Lower leg skin (tissue), 4 donors: ENCODE results near the gene PRDM10. TPM values are rescaled to one million over a fixed set of nuclear protein-coding genes. Genes with fewer than 3 reads are reported as not detected.
A peak's percentile ranks its signal among the peaks of the same experiment; 100 is the strongest.

Experiments
- DNase-seq, 2 donors: peaks; one replicate each; pipeline ENCODE4 v3.0.0-alpha.2; 2019; ENCODE audit warnings: low spot score in 2 of 2
- H3K4me3 ChIP-seq: fragments of 200-600 bp; sonication (generic); 2 replicates; pipeline ENCODE4 v1.5.1; 2017; ENCODE audit warnings: mild to moderate bottlenecking, low read depth; ENCODE audit not compliant: poor library complexity, severe bottlenecking
- POLR2A ChIP-seq, 2 donors: fragments of 450-650 bp; IDR thresholded peaks; one replicate each; pipeline ENCODE4 v1.6.1; 2016 to 2017; ENCODE audit warnings: antibody characterized with exemption in 2 of 2, mild to moderate bottlenecking in 1 of 2, moderate library complexity in 1 of 2
- WGBS, 2 donors: methylation state at CpG; one replicate each; pipeline ENCODE4 v1.1.5; 2018; 5-methylcytosine and 5-hydroxymethylcytosine counted together
- intact Hi-C: fragments of 100-400 bp; cut with DNase I; formaldehyde crosslinking; loops from one replicate; pipeline ENCODE4 v1.15.0; 2023; ENCODE audit warnings: low total_unique reads
- total RNA-seq, 4 donors: library from RNA; depleted of rRNA; stranded (reverse); fragments of >200 nt; gene quantifications; one replicate each; pipeline ENCODE4 v1.1.0, GENCODE V29; 2016
- TF ChIP-seq, protein P1 (sequence below), 3 donors: fragments of 450-650 bp; IDR thresholded peaks; one replicate each; pipeline ENCODE4 v1.5.1; 2016; ENCODE audit warnings: antibody characterized with exemption in 3 of 3, mild to moderate bottlenecking in 3 of 3, moderate library complexity in 2 of 3

The PRDM10 gene, protein sequence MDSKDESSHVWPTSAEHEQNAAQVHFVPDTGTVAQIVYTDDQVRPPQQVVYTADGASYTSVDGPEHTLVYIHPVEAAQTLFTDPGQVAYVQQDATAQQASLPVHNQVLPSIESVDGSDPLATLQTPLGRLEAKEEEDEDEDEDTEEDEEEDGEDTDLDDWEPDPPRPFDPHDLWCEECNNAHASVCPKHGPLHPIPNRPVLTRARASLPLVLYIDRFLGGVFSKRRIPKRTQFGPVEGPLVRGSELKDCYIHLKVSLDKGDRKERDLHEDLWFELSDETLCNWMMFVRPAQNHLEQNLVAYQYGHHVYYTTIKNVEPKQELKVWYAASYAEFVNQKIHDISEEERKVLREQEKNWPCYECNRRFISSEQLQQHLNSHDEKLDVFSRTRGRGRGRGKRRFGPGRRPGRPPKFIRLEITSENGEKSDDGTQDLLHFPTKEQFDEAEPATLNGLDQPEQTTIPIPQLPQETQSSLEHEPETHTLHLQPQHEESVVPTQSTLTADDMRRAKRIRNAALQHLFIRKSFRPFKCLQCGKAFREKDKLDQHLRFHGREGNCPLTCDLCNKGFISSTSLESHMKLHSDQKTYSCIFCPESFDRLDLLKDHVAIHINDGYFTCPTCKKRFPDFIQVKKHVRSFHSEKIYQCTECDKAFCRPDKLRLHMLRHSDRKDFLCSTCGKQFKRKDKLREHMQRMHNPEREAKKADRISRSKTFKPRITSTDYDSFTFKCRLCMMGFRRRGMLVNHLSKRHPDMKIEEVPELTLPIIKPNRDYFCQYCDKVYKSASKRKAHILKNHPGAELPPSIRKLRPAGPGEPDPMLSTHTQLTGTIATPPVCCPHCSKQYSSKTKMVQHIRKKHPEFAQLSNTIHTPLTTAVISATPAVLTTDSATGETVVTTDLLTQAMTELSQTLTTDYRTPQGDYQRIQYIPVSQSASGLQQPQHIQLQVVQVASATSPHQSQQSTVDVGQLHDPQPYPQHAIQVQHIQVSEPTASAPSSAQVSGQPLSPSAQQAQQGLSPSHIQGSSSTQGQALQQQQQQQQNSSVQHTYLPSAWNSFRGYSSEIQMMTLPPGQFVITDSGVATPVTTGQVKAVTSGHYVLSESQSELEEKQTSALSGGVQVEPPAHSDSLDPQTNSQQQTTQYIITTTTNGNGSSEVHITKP
- 10 to 100 TPM in 2 of 4 donors, 1 to 10 TPM in 2; 6.7 to 13.0 (median 9.1) TPM for total RNA-seq

DNA sequence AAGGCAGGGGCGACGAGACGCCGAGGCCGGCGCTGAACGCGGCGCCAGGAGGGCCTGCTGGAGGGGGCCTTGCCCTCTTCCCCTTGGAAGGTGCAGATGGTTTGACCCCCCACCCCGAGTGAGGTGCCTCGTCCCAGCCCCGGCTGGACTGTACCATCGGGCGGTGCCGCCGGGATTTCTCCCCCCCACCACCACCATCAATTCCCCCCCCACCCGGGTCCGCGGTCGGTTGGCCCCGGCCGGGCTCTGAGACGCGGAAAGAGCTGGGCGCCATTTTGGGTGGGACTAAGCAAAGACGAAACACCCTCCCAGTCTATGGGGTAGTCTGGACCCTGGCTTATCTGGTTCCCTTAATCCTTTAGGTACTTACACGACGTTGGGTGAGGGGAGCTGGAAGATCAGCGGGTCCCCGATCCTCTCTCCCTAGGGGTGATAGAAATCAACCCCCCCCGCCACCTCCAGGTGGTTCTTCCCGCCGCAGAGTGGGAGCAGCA, at the start of gene PRDM10:
PRDM10 (minus strand) TSS at position 484 of the 494 bp plus-strand sequence. CDS start 41,871 bp downstream, outside the sequence.
- peak; percentile 90 to 98 for DNase-seq
- intact Hi-C loops: loop anchor here (10.0 kb wide), 1 partner anchor 62 kb away; the partner anchor contains the start of gene APLP2
- peak within 1 kb of the TSS; percentile 72 for H3K4me3 ChIP-seq
- WGBS, 2 donors: 0% methylated on average over 24 to 25 of the region's 33 CpGs
- TF ChIP-seq POLR2A (IDR thresholded peaks at IDR 0.05): no peak
- TF ChIP-seq, protein P1, sequence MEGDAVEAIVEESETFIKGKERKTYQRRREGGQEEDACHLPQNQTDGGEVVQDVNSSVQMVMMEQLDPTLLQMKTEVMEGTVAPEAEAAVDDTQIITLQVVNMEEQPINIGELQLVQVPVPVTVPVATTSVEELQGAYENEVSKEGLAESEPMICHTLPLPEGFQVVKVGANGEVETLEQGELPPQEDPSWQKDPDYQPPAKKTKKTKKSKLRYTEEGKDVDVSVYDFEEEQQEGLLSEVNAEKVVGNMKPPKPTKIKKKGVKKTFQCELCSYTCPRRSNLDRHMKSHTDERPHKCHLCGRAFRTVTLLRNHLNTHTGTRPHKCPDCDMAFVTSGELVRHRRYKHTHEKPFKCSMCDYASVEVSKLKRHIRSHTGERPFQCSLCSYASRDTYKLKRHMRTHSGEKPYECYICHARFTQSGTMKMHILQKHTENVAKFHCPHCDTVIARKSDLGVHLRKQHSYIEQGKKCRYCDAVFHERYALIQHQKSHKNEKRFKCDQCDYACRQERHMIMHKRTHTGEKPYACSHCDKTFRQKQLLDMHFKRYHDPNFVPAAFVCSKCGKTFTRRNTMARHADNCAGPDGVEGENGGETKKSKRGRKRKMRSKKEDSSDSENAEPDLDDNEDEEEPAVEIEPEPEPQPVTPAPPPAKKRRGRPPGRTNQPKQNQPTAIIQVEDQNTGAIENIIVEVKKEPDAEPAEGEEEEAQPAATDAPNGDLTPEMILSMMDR (IDR thresholded peaks at IDR 0.05): no peak

DNA sequence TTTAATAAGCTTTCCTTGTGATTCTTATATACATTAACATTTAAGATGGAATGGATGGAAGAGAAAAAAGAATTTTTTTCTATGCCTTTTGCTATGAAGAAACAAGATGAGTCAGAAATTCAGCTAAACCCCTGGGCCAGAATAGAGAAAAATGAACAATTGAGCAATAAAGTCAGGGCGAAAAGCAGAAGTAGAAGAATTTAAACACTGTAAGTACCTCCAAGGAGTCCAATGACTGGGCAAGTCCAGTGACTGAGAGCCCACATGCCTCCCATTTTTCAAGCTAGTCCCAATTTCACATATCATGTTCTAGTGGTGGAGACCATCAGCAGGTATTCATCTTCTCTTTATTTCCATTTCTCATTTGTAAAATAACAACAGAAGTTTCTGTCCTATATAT, 48.4 kb upstream of the PRDM10 start:
- WGBS, 2 donors: 76 to 90% methylated on average over 1 of the region's 1 CpG
- no peak for DNase-seq
- TF ChIP-seq POLR2A (IDR thresholded peaks at IDR 0.05): no peak
- TF ChIP-seq, protein P1 (IDR thresholded peaks at IDR 0.05): no peak
- no peak overlapping the region for H3K4me3 ChIP-seq
- intact Hi-C loops: no loop called here

DNA sequence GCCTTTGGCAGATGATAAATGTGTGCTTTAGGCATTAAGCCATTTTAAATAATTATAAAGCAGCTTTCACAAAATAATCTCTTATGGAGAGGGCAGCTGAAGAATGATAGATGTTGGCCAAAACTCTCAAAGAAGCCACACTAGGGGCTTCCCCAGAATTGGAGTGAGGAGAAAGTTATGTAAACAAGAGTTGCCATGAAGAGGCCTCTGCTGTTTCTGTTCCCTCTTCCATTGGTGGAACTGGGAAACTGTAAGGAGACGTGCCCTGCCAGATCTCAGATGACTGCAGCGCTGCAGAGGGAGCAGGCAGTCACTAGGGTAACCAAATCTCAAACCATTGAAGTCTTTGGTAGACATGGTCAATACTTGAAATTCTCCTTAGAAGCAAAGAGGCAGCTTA, 47.6 kb upstream of the PRDM10 start:
- no peak for DNase-seq
- no peak overlapping the region for H3K4me3 ChIP-seq
- intact Hi-C loops: no loop called here
- TF ChIP-seq POLR2A (IDR thresholded peaks at IDR 0.05): no peak
- TF ChIP-seq, protein P1 (IDR thresholded peaks at IDR 0.05): no peak
- 30 to 32% methylated on average over 2 of the region's 2 CpGs for WGBS, 2 donors

DNA sequence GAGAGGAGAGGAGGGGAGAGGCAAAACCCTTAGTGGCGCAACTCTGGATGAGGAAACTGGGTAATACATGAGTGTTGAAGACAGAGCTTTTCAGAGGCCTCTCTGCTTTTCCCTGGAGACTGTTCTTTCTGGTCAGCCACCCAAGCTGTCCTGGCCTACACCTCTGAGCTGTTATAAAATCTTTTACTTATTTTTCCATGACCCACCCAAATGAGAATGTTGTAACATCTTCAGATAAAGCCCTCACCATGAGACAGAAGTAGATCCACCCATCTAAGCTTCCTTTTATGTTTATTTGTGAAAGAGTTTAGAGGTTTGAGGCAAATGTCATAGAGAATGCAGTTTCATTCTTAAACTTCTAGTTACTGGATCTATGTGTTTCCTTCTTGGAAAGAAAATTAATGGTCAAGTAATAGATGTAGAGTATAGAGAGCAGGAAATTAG, 46.7 kb upstream of the PRDM10 start:
- DNase-seq: no peak
- TF ChIP-seq POLR2A (IDR thresholded peaks at IDR 0.05): no peak
- TF ChIP-seq, protein P1 (IDR thresholded peaks at IDR 0.05): no peak
- intact Hi-C loops: no loop called here
- 78 to 88% methylated on average over 1 of the region's 1 CpG for WGBS, 2 donors
- no peak overlapping the region for H3K4me3 ChIP-seq

DNA sequence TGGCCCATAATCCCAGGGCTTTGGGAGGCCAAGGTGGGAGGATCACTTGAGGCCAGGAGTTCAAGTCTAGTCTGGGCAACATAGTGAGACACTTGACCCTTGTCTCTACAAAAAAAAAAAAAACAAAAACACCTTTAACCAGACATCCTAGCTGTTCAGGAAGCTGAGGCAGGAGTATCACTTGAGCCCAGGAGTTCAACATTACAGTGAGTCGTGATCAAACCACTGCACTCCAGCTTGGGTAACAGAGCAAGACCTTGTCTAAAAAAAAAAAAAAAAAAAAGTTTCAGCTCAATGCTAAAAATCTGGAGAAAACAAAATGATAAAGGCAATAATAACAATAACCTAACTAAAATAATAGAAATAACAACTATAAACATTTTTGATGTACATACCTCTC, 44.5 kb upstream of the PRDM10 start:
- TF ChIP-seq POLR2A (IDR thresholded peaks at IDR 0.05): no peak
- TF ChIP-seq, protein P1 (IDR thresholded peaks at IDR 0.05): no peak
- no peak for DNase-seq
- intact Hi-C loops: no loop called here
- WGBS, 2 donors: 83% methylated on average over 1 of the region's 1 CpG
- no peak overlapping the region for H3K4me3 ChIP-seq
